ENCODE data around the gene PROZ. TPM values are rescaled to one million over a fixed set of nuclear protein-coding genes. Genes with fewer than 3 reads are reported as not detected.

Gene PROZ
- total RNA-seq, 2 experiments from 2014 or later: not detected

DNA sequence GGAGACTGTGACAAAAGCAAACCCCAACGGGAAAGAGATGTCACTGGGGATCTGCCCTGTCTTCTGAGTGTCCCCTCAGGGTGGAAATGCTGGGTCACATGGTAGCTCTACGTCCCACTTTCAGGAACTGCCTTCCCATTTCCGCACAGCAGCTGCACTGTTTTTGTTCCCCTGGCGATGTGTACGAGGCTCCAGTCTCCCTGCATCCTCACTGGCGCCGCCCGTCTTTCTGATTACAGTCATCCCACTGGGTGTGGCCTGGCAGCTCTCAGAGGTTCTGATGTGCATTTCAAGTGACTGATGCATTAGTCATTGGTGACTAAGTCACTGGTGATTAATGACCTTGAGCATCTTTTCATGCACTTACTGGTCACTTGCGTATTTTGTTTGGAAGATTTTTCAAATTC is 28.8 kb downstream of the PROZ start:
- peaks cover 34% of the 10 kb centered on the region for H3K36me3 ChIP-seq (ENCODE audit: insufficient read depth, low read length)
- intact Hi-C loops (cut with micrococcal nuclease; ENCODE audit: unreplicated experiment): no loop called here

DNA sequence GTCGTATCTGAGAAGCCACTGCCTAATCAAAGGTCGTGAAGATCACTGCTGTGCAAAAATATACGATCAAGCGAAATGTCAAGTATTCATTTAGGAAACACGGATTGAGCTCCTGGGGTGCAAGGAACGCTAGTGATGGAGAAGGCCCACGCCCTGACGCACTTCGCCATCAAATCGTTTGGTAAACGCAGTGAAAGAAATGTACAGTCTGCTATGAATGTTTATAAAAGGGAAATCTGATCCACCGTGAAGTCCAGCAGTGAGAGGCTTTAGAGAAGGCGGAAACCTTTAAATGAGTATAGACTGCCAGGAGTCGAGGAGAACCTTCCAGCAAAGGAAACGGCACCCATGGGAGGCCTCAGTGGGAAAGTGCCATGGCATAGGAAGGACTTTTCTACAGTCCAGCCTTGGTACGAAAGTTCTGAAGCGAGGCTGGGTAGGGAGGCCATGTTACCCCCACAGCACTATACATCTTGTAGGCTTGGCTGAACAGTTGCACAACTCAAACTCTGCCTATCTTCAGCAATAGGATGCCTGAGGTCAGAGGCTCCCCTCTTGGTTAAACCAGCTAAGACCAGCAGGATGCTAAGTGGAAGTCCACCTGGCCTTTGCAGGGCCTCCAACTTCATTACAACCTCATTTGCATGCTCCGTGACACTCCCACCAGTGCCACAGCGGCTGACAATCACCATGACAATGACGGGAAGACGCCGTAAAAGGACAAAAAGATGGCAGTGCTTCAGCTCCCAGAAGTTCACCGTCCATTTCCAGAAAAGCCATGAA is 29.6 kb downstream of the PROZ start:
- Histone ChIP-seq H3K36me3 (ENCODE audit: insufficient read depth, low read length) (peaks cover 41% of the 10 kb centered on the region), H3K4me2 (ENCODE audit: low read length) (no peak overlapping the region), H3K4me1 (ENCODE audit: insufficient read depth, low read length, poor library complexity, severe bottlenecking) (no peaks in the 10 kb centered on the region), H3K9me3 (ENCODE audit: low read length) (no peaks in the 10 kb centered on the region), H3K4me3 (ENCODE audit: low read depth, low read length, poor library complexity, severe bottlenecking) (no peak overlapping the region), H2AFZ (ENCODE audit: low read length) (no peak overlapping the region), H3K27ac (ENCODE audit: low read depth, low read length, poor library complexity, severe bottlenecking) (no peak overlapping the region), H3K9me2 (ENCODE audit: insufficient read depth, low read length) (no peaks in the 10 kb centered on the region), H3K79me2 (ENCODE audit: insufficient read depth, low read depth, low read length) (no peaks in the 10 kb centered on the region), H4K20me1 (ENCODE audit: insufficient read depth, low read length) (no peaks in the 10 kb centered on the region)
- BruUV-seq (replicated peaks): no TSS peak
- intact Hi-C loops (cut with micrococcal nuclease; ENCODE audit: unreplicated experiment): no loop called here
- TF ChIP-seq EZH2phosphoT487 (IDR thresholded peaks at IDR 0.05; ENCODE audit: borderline replicate concordance, low read depth, low read length): no peak
- TF ChIP-seq, protein P1, sequence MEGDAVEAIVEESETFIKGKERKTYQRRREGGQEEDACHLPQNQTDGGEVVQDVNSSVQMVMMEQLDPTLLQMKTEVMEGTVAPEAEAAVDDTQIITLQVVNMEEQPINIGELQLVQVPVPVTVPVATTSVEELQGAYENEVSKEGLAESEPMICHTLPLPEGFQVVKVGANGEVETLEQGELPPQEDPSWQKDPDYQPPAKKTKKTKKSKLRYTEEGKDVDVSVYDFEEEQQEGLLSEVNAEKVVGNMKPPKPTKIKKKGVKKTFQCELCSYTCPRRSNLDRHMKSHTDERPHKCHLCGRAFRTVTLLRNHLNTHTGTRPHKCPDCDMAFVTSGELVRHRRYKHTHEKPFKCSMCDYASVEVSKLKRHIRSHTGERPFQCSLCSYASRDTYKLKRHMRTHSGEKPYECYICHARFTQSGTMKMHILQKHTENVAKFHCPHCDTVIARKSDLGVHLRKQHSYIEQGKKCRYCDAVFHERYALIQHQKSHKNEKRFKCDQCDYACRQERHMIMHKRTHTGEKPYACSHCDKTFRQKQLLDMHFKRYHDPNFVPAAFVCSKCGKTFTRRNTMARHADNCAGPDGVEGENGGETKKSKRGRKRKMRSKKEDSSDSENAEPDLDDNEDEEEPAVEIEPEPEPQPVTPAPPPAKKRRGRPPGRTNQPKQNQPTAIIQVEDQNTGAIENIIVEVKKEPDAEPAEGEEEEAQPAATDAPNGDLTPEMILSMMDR (conservative IDR thresholded peaks at IDR 0.05; ENCODE audit: low read length): no peak
- ChIA-PET POLR2A (interaction anchor here (0.7 kb wide), 1 partner anchor 53 kb away, joined by 3 read pairs; no protein-coding TSS in a partner anchor), CTCF (ENCODE audit: unreplicated experiment) (no interaction called here)
- DNase-seq (ENCODE audit: low spot score): no peak

More for the DNA sequence above, 28.8 kb downstream of the PROZ start:
- no TSS peak for BruUV-seq (replicated peaks)
- TF ChIP-seq, protein P1 (conservative IDR thresholded peaks at IDR 0.05; ENCODE audit: low read length): no peak
- no peak for TF ChIP-seq EZH2phosphoT487 (IDR thresholded peaks at IDR 0.05; ENCODE audit: borderline replicate concordance, low read depth, low read length)
- no peak overlapping the region for H3K4me3 ChIP-seq (ENCODE audit: low read depth, low read length, poor library complexity, severe bottlenecking)
- H3K4me1 ChIP-seq (ENCODE audit: insufficient read depth, low read length, poor library complexity, severe bottlenecking): no peaks in the 10 kb centered on the region
- DNase-seq (ENCODE audit: low spot score): no peak
- H3K4me2 ChIP-seq (ENCODE audit: low read length): no peak overlapping the region
- no peak overlapping the region for H3K27ac ChIP-seq (ENCODE audit: low read depth, low read length, poor library complexity, severe bottlenecking)
- no peaks in the 10 kb centered on the region for H3K9me2 ChIP-seq (ENCODE audit: insufficient read depth, low read length)
- H2AFZ ChIP-seq (ENCODE audit: low read length): no peak overlapping the region
- no peaks in the 10 kb centered on the region for H3K79me2 ChIP-seq (ENCODE audit: insufficient read depth, low read depth, low read length)
- no peaks in the 10 kb centered on the region for H3K9me3 ChIP-seq (ENCODE audit: low read length)
- CTCF ChIA-PET (ENCODE audit: unreplicated experiment): no interaction called here
- no peaks in the 10 kb centered on the region for H4K20me1 ChIP-seq (ENCODE audit: insufficient read depth, low read length)
- POLR2A ChIA-PET: interaction anchor here (0.7 kb wide), 1 partner anchor 54 kb away, joined by 3 read pairs; no protein-coding TSS in a partner anchor

DNA sequence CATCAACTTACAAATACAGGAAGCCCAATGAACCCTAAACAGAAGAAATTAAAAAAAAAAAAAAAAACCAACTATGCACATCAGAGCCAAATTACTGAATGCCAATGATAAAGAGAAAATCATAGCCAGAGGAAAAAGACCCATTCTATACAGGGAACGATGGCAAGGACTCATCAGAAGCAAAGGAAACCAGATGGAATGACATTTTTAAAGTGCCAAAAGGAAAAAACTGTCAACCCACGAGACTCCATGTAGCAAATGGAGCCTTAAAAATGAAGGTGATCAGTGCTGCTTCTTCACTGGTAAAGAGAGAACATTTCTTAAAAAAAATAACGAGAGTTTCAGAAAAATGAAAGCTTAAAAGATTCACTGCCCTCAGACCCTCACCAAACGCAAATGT is 31.7 kb downstream of the PROZ start:
- Histone ChIP-seq H3K9me2 (ENCODE audit: insufficient read depth, low read length) (no peaks in the 10 kb centered on the region), H3K36me3 (ENCODE audit: insufficient read depth, low read length) (peaks cover 50% of the 10 kb centered on the region), H3K4me2 (ENCODE audit: low read length) (no peak overlapping the region), H4K20me1 (ENCODE audit: insufficient read depth, low read length) (no peaks in the 10 kb centered on the region), H3K9me3 (ENCODE audit: low read length) (no peaks in the 10 kb centered on the region), H3K79me2 (ENCODE audit: insufficient read depth, low read depth, low read length) (no peaks in the 10 kb centered on the region), H3K4me1 (ENCODE audit: insufficient read depth, low read length, poor library complexity, severe bottlenecking) (no peaks in the 10 kb centered on the region), H3K27ac (ENCODE audit: low read depth, low read length, poor library complexity, severe bottlenecking) (no peak overlapping the region), H2AFZ (ENCODE audit: low read length) (no peak overlapping the region), H3K4me3 (ENCODE audit: low read depth, low read length, poor library complexity, severe bottlenecking) (no peak overlapping the region)
- ChIA-PET CTCF (ENCODE audit: unreplicated experiment) (no interaction called here), POLR2A (no interaction called here)
- BruUV-seq (replicated peaks): no TSS peak
- DNase-seq (ENCODE audit: low spot score): no peak
- intact Hi-C loops (cut with micrococcal nuclease; ENCODE audit: unreplicated experiment): no loop called here
- TF ChIP-seq, protein P1 (conservative IDR thresholded peaks at IDR 0.05; ENCODE audit: low read length): no peak
- no peak for TF ChIP-seq EZH2phosphoT487 (IDR thresholded peaks at IDR 0.05; ENCODE audit: borderline replicate concordance, low read depth, low read length)
